Right lobe of liver (tissue), 4 donors: ENCODE data around the gene ALLC.

Source experiments
- CTCF ChIP-seq, 4 donors: fragments of 200-600 bp in 3 of 4; fragments of 450-650 bp in 1 of 4; IDR thresholded peaks; one replicate each; pipeline versions ENCODE4 v1.5.1 to v1.8.0; 2016 to 2022; ENCODE audit warnings: antibody characterized with exemption in 4 of 4, mild to moderate bottlenecking in 2 of 4
- POLR2A ChIP-seq: fragments of 450-650 bp; IDR thresholded peaks from one replicate; pipeline ENCODE4 v1.6.1; 2017; ENCODE audit warnings: antibody characterized with exemption, mild to moderate bottlenecking
- donor health status: DM: no; HTN: no; CAD: no.
- donor health status: DM: no; HTN: no; CAD: no.
- donor health status: DM: no; HTN: yes; CAD: no.

- no peak for TF ChIP-seq POLR2A
- no peak for TF ChIP-seq CTCF (IDR thresholded peaks at IDR 0.05)
Observed at GRCh38 chr2:3630631-3631030, 27.4 kb upstream of the ALLC start.
